Measurements from ENCODE around the gene CDH4. TPM values are rescaled to one million over a fixed set of nuclear protein-coding genes. Genes with fewer than 3 reads are reported as not detected.

CDH4 gene
- total RNA-seq, 1 donor from 2014 or later = not detected

DNA sequence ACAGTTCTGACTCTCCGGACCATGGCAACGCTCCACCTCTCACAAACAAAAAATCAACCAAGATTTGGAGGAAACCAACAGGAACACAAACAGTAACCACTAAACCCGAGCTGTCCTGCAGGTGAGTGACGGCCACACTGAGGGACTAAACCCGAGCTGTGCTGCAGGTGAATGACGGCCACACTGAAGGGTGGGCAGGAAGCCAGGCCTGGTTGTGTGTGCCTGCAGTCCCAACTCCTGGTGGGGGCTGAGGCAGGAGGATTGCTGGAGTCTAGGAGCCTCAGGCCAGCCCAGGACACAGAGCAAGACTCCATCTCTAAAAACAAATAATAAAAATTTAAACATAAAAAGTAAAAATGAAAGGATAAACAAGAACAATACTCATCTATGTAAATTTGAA is 733.0 kb downstream of the CDH4 start:
- no peak overlapping the region for H3K27ac Mint-ChIP-seq
- peaks cover 56% of the 10 kb centered on the region for H3K36me3 Mint-ChIP-seq (ENCODE audit: low read depth)
- ChIA-PET CTCF (interaction anchor here (0.6 kb wide), 1 partner anchor 151 kb away, joined by 4 read pairs; no protein-coding TSS in a partner anchor), POLR2A (no interaction called here)
- intact Hi-C loops (cut with micrococcal nuclease) = no loop called here
- H3K9me3 Mint-ChIP-seq = no peaks in the 10 kb centered on the region
- peaks cover 12% of the 10 kb centered on the region for H3K4me1 Mint-ChIP-seq
- H3K27me3 Mint-ChIP-seq = no peaks in the 10 kb centered on the region
- H3K4me3 Mint-ChIP-seq = no peak overlapping the region
- TF ChIP-seq, protein P1, sequence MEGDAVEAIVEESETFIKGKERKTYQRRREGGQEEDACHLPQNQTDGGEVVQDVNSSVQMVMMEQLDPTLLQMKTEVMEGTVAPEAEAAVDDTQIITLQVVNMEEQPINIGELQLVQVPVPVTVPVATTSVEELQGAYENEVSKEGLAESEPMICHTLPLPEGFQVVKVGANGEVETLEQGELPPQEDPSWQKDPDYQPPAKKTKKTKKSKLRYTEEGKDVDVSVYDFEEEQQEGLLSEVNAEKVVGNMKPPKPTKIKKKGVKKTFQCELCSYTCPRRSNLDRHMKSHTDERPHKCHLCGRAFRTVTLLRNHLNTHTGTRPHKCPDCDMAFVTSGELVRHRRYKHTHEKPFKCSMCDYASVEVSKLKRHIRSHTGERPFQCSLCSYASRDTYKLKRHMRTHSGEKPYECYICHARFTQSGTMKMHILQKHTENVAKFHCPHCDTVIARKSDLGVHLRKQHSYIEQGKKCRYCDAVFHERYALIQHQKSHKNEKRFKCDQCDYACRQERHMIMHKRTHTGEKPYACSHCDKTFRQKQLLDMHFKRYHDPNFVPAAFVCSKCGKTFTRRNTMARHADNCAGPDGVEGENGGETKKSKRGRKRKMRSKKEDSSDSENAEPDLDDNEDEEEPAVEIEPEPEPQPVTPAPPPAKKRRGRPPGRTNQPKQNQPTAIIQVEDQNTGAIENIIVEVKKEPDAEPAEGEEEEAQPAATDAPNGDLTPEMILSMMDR (IDR thresholded peaks at IDR 0.05) = no peak
- DNase-seq = no peak
- no peak for ATAC-seq (ENCODE audit: low read depth)

- H3K27ac Mint-ChIP-seq = no peak overlapping the region
- DNase-seq (no peak), ATAC-seq (ENCODE audit: low read depth) (no peak)
- ChIA-PET CTCF (no interaction called here), POLR2A (no interaction called here)
- H3K4me3 Mint-ChIP-seq = no peak overlapping the region
- peaks cover 70% of the 10 kb centered on the region for H3K36me3 Mint-ChIP-seq (ENCODE audit: low read depth)
- intact Hi-C loops (cut with micrococcal nuclease) = no loop called here
- peaks cover 5% of the 10 kb centered on the region for H3K4me1 Mint-ChIP-seq
- TF ChIP-seq, protein P1 (IDR thresholded peaks at IDR 0.05) = no peak
- peaks cover 8% of the 10 kb centered on the region for H3K9me3 Mint-ChIP-seq
- H3K27me3 Mint-ChIP-seq = no peaks in the 10 kb centered on the region
Measured at GRCh38 chr20:61986762-61987321, 734.8 kb downstream of the CDH4 start.

DNA sequence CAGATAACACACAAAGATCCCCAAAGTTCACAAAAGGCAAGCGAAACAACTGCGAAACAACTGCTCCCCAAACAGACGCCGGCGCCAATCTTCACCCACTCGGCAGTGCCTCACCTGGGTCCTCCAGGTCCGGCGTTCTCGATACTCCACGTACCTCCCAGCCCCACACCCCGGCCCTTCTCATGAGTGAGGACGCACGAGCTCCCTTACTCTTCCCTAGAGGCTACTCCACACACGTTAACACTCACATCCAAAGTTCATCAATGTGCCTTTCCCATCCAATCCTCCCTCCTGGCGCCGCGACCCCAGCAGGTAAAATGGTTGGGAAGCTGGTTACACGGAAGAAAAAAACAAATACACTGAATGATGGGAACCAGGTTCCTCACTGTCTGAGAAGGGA is 736.6 kb downstream of the CDH4 start:
- peaks cover 8% of the 10 kb centered on the region for H3K4me1 Mint-ChIP-seq
- peaks cover 83% of the 10 kb centered on the region for H3K36me3 Mint-ChIP-seq (ENCODE audit: low read depth)
- peaks cover 14% of the 10 kb centered on the region for H3K9me3 Mint-ChIP-seq
- intact Hi-C loops (cut with micrococcal nuclease) = no loop called here
- ChIA-PET POLR2A (no interaction called here), CTCF (no interaction called here)
- TF ChIP-seq, protein P1 (IDR thresholded peaks at IDR 0.05) = no peak
- no peak for DNase-seq
- no peak for ATAC-seq (ENCODE audit: low read depth)
- no peaks in the 10 kb centered on the region for H3K27me3 Mint-ChIP-seq
- H3K27ac Mint-ChIP-seq = no peak overlapping the region
- H3K4me3 Mint-ChIP-seq = no peak overlapping the region

GRCh38 chr20:61989741-61990140 is 737.7 kb downstream of the CDH4 start:
- intact Hi-C loops (cut with micrococcal nuclease) = no loop called here
- TF ChIP-seq, protein P1 (IDR thresholded peaks at IDR 0.05) = no peak
- ATAC-seq (ENCODE audit: low read depth) = no peak
- peaks cover 14% of the 10 kb centered on the region for H3K9me3 Mint-ChIP-seq
- peaks cover 86% of the 10 kb centered on the region for H3K36me3 Mint-ChIP-seq (ENCODE audit: low read depth)
- H3K4me1 Mint-ChIP-seq = peaks cover 7% of the 10 kb centered on the region
- no peak overlapping the region for H3K27ac Mint-ChIP-seq
- POLR2A ChIA-PET = no interaction called here
- CTCF ChIA-PET = no interaction called here
- DNase-seq = no peak
- no peak overlapping the region for H3K4me3 Mint-ChIP-seq
- H3K27me3 Mint-ChIP-seq = no peaks in the 10 kb centered on the region

Data from activated B cell treated with CpG ODN at 0.5 μM for 24 hours (primary cell).